Memory B cell (primary cell): ENCODE results near the gene FAM83E.

ENCODE experiments used
- ATAC-seq: fragments of 150-1000 bp; cut with Tn5 transposase; 2 replicates; pipeline ENCODE4 v1.10.0; 2021; ENCODE audit warnings: low read depth, mild to moderate bottlenecking, moderate library complexity
- DNase-seq, 2 donors: peaks; one replicate each; pipeline ENCODE4 v3.0.0; 2022; ENCODE audit warnings: low spot score in 2 of 2
- H3K27ac Mint-ChIP-seq: one replicate; pipeline ENCODE4 v1.8.0; 2022; ENCODE audit warnings: mild to moderate bottlenecking, moderate library complexity, mixed read lengths
- H3K27me3 Mint-ChIP-seq: one replicate; pipeline ENCODE4 v1.8.0; 2022; ENCODE audit warnings: mixed read lengths
- H3K36me3 Mint-ChIP-seq: one replicate; pipeline ENCODE4 v1.8.0; 2022; ENCODE audit warnings: mild to moderate bottlenecking, mixed read lengths
- H3K4me1 Mint-ChIP-seq: one replicate; pipeline ENCODE4 v1.8.0; 2022; ENCODE audit warnings: mixed read lengths
- H3K4me3 Mint-ChIP-seq: one replicate; pipeline ENCODE4 v1.8.0; 2022; ENCODE audit warnings: mild to moderate bottlenecking, moderate library complexity, mixed read lengths
- H3K9me3 Mint-ChIP-seq: one replicate; pipeline ENCODE4 v1.8.0; 2022; ENCODE audit warnings: mixed read lengths

The FAM83E gene

DNA sequence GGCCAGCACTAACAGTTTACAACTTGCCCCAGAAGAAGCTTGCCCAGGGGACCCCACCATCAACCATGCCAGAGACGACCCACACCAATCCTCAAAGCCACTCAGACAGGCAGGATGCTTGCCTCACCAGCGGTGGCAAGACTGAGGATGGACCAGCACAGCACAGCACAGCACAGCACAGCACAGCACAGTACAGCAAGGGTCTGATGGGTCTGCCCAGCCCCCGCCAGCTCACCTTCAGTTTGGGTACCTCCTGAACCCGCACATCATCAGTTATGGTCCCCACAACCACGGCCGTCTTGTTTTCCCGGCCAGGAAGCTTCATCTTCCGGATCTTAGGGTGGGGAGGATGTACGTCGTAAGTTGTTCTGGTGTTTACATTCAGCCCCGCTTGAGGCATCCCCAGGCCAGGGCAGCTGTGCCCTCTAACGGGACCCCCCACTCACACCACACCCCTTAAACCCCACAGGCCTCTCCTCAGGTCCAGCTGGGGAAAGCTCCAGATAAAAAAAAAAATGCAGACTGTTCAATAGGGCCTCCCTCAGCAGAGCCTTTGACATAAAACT, 1.7 kb upstream of the FAM83E start:
- Mint-ChIP-seq H3K4me3 (peak overlapping the region; percentile 98), H3K36me3 (peaks cover 13% of the 10 kb centered on the region), H3K27me3 (no peaks in the 10 kb centered on the region), H3K27ac (peak overlapping the region; percentile 72), H3K9me3 (no peaks in the 10 kb centered on the region), H3K4me1 (peaks cover 21% of the 10 kb centered on the region)
- ATAC-seq (no peak), DNase-seq (no peak)

GRCh38 chr19:48616041-48616436, 1.2 kb upstream of the FAM83E start:
- H3K4me1 Mint-ChIP-seq: peaks cover 21% of the 10 kb centered on the region
- H3K4me3 Mint-ChIP-seq: peak overlapping the region; percentile 44
- H3K9me3 Mint-ChIP-seq: no peaks in the 10 kb centered on the region
- H3K27ac Mint-ChIP-seq: peak overlapping the region; percentile 72
- H3K27me3 Mint-ChIP-seq: no peaks in the 10 kb centered on the region
- H3K36me3 Mint-ChIP-seq: peaks cover 13% of the 10 kb centered on the region
- DNase-seq (no peak), ATAC-seq (no peak)

DNA sequence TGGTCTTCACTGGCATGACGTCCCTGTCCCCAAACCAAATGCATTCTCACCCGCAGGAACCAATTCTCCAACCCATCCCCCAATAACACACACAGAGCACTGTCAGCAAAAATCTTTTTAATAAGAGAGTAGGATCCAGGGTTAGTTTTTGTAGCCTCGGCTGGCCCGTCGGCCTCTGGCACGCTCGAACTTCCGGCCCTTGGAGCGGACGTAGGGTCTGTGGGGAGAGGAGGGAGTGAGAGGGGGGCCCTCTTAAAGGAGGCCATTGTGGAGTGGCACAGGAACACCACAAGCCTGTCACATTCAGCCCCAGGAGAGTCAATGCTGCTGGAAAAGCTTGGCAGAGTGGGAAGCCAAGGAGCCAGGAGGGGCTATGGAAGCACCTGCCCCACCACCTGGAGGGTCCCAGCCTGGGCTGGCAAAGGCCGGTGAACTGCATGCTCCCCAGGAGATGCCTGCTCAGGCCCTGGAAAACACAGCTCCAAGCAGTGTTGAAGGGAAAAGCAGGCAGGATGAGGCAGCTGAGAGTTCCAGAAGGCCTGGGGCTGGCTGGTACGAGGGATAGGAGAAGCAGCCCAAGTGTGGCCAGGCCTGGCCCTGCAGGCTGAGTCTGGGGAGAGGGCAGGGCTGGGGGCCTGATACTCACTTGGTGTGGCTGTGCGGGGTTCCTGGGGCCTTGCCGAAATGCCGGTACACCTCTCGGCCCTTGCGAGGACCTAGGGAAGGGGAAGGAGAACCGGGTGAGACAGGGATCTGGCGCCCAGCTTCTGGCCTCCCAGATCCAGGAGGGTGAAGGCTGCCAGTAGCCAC, 560 bp upstream of the FAM83E start:
- DNase-seq (no peak), ATAC-seq (no peak)
- no peak overlapping the region for H3K4me3 Mint-ChIP-seq
- H3K27me3 Mint-ChIP-seq: no peaks in the 10 kb centered on the region
- H3K36me3 Mint-ChIP-seq: peaks cover 13% of the 10 kb centered on the region
- H3K27ac Mint-ChIP-seq: no peak overlapping the region
- H3K4me1 Mint-ChIP-seq: peaks cover 21% of the 10 kb centered on the region
- H3K9me3 Mint-ChIP-seq: no peaks in the 10 kb centered on the region

DNA sequence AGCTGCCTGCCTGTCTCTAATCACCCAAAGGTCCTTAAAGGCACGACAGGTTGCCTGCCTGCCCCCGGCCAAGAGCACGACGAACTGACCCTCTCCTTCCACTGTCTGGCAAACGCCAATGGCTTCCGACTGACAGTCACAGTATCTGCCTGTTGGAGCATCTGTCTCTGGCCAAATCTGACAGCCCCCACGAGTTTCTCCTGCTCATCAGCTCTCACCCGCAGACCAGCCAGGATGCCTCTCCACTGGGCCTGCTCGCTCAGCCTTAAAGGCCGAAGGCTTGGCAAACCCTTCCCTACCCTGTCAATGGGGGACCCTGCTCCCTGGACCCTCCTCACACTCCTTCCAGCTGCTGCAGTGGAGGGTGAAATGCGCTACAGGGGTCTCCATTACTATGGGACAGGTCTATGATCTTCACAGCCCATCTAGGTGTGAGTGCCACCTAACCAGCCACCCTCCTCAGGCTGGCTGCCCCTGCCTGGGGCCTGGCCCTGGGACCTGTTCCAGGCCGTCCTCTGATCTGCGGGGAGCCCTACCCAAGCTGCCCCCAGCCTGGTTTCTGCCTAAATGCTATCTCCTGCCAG, 932 bp downstream of the FAM83E start:
- peaks cover 16% of the 10 kb centered on the region for H3K4me1 Mint-ChIP-seq
- H3K27me3 Mint-ChIP-seq: no peaks in the 10 kb centered on the region
- H3K4me3 Mint-ChIP-seq: no peak overlapping the region
- peaks cover 10% of the 10 kb centered on the region for H3K36me3 Mint-ChIP-seq
- DNase-seq (no peak), ATAC-seq (no peak)
- no peaks in the 10 kb centered on the region for H3K9me3 Mint-ChIP-seq
- peak overlapping the region; percentile 5 for H3K27ac Mint-ChIP-seq

DNA sequence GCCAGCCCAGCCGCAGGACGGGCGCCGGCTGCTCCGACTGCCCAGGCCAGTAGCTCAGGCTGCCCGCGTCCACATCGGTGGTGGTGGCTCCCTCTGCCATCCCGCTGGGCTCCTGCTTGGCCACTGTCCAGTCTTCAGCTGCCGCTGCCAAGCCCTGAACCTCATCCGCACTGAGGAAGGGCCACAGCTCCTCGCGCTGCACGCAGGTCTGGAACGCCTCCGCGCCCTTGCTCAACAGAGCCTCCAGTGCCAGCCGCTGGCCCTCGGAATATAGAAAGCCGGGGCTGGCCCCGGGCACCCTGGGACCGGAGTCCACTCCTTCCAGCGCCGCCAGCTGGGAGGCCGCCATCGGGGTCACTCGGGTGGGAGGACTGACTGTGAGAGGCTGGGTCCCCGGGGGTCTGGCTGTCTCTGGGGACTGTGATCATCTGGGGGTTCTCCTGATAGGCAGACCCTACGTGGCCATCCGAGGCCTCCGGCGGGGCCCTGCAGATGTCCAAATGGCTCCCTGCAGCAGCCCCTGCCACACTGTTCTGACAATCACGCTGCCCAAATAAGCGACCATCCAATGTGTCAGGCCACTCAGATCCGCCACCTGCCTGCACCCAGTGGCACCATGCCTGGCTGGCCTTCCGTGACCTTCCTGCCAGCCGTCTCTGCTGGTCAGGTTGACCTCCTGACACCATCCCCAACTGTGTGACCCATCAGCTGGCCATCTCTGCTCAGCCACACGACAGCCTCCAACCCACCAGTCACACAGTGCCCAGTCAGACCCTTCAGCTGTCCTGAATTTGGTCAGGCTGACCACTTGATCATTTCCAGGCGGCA, 1.6 kb downstream of the FAM83E start:
- Mint-ChIP-seq H3K36me3 (peaks cover 10% of the 10 kb centered on the region), H3K4me3 (no peak overlapping the region), H3K27ac (peak overlapping the region; percentile 5), H3K4me1 (peaks cover 21% of the 10 kb centered on the region), H3K9me3 (no peaks in the 10 kb centered on the region), H3K27me3 (no peaks in the 10 kb centered on the region)
- ATAC-seq (no peak), DNase-seq (no peak)

- H3K9me3 Mint-ChIP-seq: no peaks in the 10 kb centered on the region
- peaks cover 16% of the 10 kb centered on the region for H3K4me1 Mint-ChIP-seq
- no peak overlapping the region for H3K4me3 Mint-ChIP-seq
- ATAC-seq: no peak
- DNase-seq: no peak
- no peak overlapping the region for H3K27ac Mint-ChIP-seq
- peaks cover 10% of the 10 kb centered on the region for H3K36me3 Mint-ChIP-seq
- H3K27me3 Mint-ChIP-seq: no peaks in the 10 kb centered on the region
Measured at GRCh38 chr19:48611872-48612271, 3.0 kb downstream of the FAM83E start.

- H3K27ac Mint-ChIP-seq: no peak overlapping the region
- DNase-seq (no peak), ATAC-seq (no peak)
- no peaks in the 10 kb centered on the region for H3K36me3 Mint-ChIP-seq
- no peak overlapping the region for H3K4me3 Mint-ChIP-seq
- H3K9me3 Mint-ChIP-seq: no peaks in the 10 kb centered on the region
- H3K27me3 Mint-ChIP-seq: no peaks in the 10 kb centered on the region
- H3K4me1 Mint-ChIP-seq: peaks cover 7% of the 10 kb centered on the region
Measured at GRCh38 chr19:48609571-48610108, 5.2 kb downstream of the FAM83E start.

- Mint-ChIP-seq H3K9me3 (no peaks in the 10 kb centered on the region), H3K4me1 (peaks cover 7% of the 10 kb centered on the region), H3K36me3 (no peaks in the 10 kb centered on the region), H3K27me3 (no peaks in the 10 kb centered on the region), H3K27ac (peak overlapping the region; percentile 54), H3K4me3 (peak overlapping the region; percentile 63)
- peak; percentile 97 for ATAC-seq
- DNase-seq: peak; percentile 63 to 70
Measured at GRCh38 chr19:48608798-48609263, 6.0 kb downstream of the FAM83E start.

GRCh38 chr19:48607359-48607755, 7.5 kb downstream of the FAM83E start:
- no peak for ATAC-seq
- Mint-ChIP-seq H3K4me3 (no peak overlapping the region), H3K4me1 (peaks cover 5% of the 10 kb centered on the region), H3K27ac (no peak overlapping the region), H3K36me3 (no peaks in the 10 kb centered on the region), H3K9me3 (no peaks in the 10 kb centered on the region), H3K27me3 (no peaks in the 10 kb centered on the region)
- DNase-seq: no peak

- H3K4me1 Mint-ChIP-seq: peaks cover 5% of the 10 kb centered on the region
- no peak within 1 kb of the TSS for H3K27ac Mint-ChIP-seq
- ATAC-seq (no peak), DNase-seq (no peak)
- H3K9me3 Mint-ChIP-seq: no peaks in the 10 kb centered on the region
- H3K4me3 Mint-ChIP-seq: no peak within 1 kb of the TSS
- no peaks in the 10 kb centered on the region for H3K36me3 Mint-ChIP-seq
- H3K27me3 Mint-ChIP-seq: no peaks in the 10 kb centered on the region
Measured at GRCh38 chr19:48606463-48607358, 8.2 kb downstream of the FAM83E start, which contains the start of gene SPACA4. SPACA4 (plus strand) TSS chr19:48606742; CDS start chr19:48606979, 237 bp downstream.

- Mint-ChIP-seq H3K4me3 (no peak overlapping the region), H3K27ac (no peak overlapping the region), H3K9me3 (no peaks in the 10 kb centered on the region), H3K27me3 (peaks cover 2% of the 10 kb centered on the region), H3K4me1 (peaks cover 3% of the 10 kb centered on the region), H3K36me3 (no peaks in the 10 kb centered on the region)
- ATAC-seq: no peak
- no peak for DNase-seq
Measured at GRCh38 chr19:48603850-48604249, 11.0 kb downstream of the FAM83E start.

GRCh38 chr19:48603449-48603848, 11.4 kb downstream of the FAM83E start:
- Mint-ChIP-seq H3K4me1 (peaks cover 3% of the 10 kb centered on the region), H3K4me3 (no peak overlapping the region), H3K27me3 (peaks cover 5% of the 10 kb centered on the region), H3K9me3 (no peaks in the 10 kb centered on the region), H3K36me3 (peaks cover 2% of the 10 kb centered on the region), H3K27ac (no peak overlapping the region)
- no peak for ATAC-seq
- no peak for DNase-seq

- H3K9me3 Mint-ChIP-seq: no peaks in the 10 kb centered on the region
- H3K36me3 Mint-ChIP-seq: peaks cover 2% of the 10 kb centered on the region
- no peak for ATAC-seq
- H3K27ac Mint-ChIP-seq: no peak overlapping the region
- H3K4me1 Mint-ChIP-seq: peaks cover 3% of the 10 kb centered on the region
- H3K4me3 Mint-ChIP-seq: no peak overlapping the region
- no peak for DNase-seq
- H3K27me3 Mint-ChIP-seq: peaks cover 5% of the 10 kb centered on the region
Measured at GRCh38 chr19:48603001-48603400, 11.9 kb downstream of the FAM83E start.
